H9 (cell line): ENCODE data around the gene NOG. TPM values are rescaled to one million over a fixed set of nuclear protein-coding genes. Genes with fewer than 3 reads are reported as not detected.

ENCODE experiments used
- DNase-seq: peaks from one replicate; pipeline ENCODE4 v3.0.0-alpha.2; 2017
- H2AFZ ChIP-seq: one replicate; pipeline ENCODE4 v1.6.1; 2013; ENCODE audit warnings: mild to moderate bottlenecking, low read length, control low read depth, moderate library complexity
- H2AK5ac ChIP-seq: 2 replicates; pipeline ENCODE4 v1.6.1; 2013; ENCODE audit warnings: low read length, control low read depth, mixed read lengths; ENCODE audit not compliant: insufficient read length
- H2BK120ac ChIP-seq: one replicate; pipeline ENCODE4 v1.6.1; 2013; ENCODE audit warnings: low read depth, mild to moderate bottlenecking, low read length, control low read depth, inconsistent platforms; ENCODE audit not compliant: poor library complexity, severe bottlenecking
- H2BK12ac ChIP-seq: 2 replicates; pipeline ENCODE4 v1.6.1; 2013; ENCODE audit warnings: low read length, control low read depth, mixed read lengths, low read depth; ENCODE audit not compliant: insufficient read length
- H2BK15ac ChIP-seq: 2 replicates; pipeline ENCODE4 v1.6.1; 2013; ENCODE audit warnings: low read depth, low read length, control low read depth
- H2BK20ac ChIP-seq: one replicate; pipeline ENCODE4 v1.6.1; 2013; ENCODE audit warnings: low read depth, mild to moderate bottlenecking, low read length, control low read depth, inconsistent platforms; ENCODE audit not compliant: poor library complexity, severe bottlenecking
- H2BK5ac ChIP-seq: 2 replicates; pipeline ENCODE4 v1.6.1; 2013; ENCODE audit warnings: low read length, control low read depth, mixed read lengths; ENCODE audit not compliant: insufficient read length
- H3K14ac ChIP-seq: 2 replicates; pipeline ENCODE4 v1.6.1; 2013; ENCODE audit warnings: low read length, control low read depth; ENCODE audit not compliant: insufficient read depth
- H3K18ac ChIP-seq: 2 replicates; pipeline ENCODE4 v1.6.1; 2013; ENCODE audit warnings: low read depth, mild to moderate bottlenecking, mixed read lengths, low read length, control low read depth; ENCODE audit not compliant: insufficient read length
- H3K23ac ChIP-seq: 2 replicates; pipeline ENCODE4 v1.6.1; 2013; ENCODE audit warnings: low read length, control low read depth, mixed read lengths, low read depth; ENCODE audit not compliant: insufficient read length
- H3K23me2 ChIP-seq: 2 replicates; pipeline ENCODE4 v1.6.1; 2013; ENCODE audit warnings: low read depth, mild to moderate bottlenecking, mixed read lengths, low read length, control low read depth; ENCODE audit not compliant: insufficient read length, poor library complexity, severe bottlenecking
- H3K27ac ChIP-seq: 2 replicates; pipeline ENCODE4 v1.5.1; 2013; ENCODE audit warnings: low read length, control low read depth, mixed read lengths, low read depth; ENCODE audit not compliant: insufficient read length
- H3K27me3 ChIP-seq: 2 replicates; pipeline ENCODE4 v1.6.1; 2013; ENCODE audit warnings: low read length, control low read depth, inconsistent platforms; ENCODE audit not compliant: insufficient read depth
- H3K4ac ChIP-seq: 2 replicates; pipeline ENCODE4 v1.6.1; 2013; ENCODE audit warnings: low read depth, mild to moderate bottlenecking, control low read depth, inconsistent platforms, low read length, moderate library complexity
- H3K4me1 ChIP-seq: 2 replicates; pipeline ENCODE4 v1.6.1; 2013; ENCODE audit warnings: low read length, control low read depth, inconsistent platforms; ENCODE audit not compliant: insufficient read depth
- H3K4me2 ChIP-seq: 2 replicates; pipeline ENCODE4 v1.6.1; 2013; ENCODE audit warnings: low read length, control low read depth, mixed read lengths; ENCODE audit not compliant: insufficient read length, insufficient read depth
- H3K56ac ChIP-seq: 2 replicates; pipeline ENCODE4 v1.6.1; 2013; ENCODE audit warnings: low read depth, mild to moderate bottlenecking, mixed read lengths, low read length, control low read depth; ENCODE audit not compliant: insufficient read length
- H3K79me1 ChIP-seq: 2 replicates; pipeline ENCODE4 v1.6.1; 2013; ENCODE audit warnings: low read depth, mild to moderate bottlenecking, moderate library complexity, low read length, control low read depth, inconsistent platforms; ENCODE audit not compliant: insufficient read depth, poor library complexity, severe bottlenecking
- H3K79me2 ChIP-seq: 2 replicates; pipeline ENCODE4 v1.6.1; 2013; ENCODE audit warnings: low read length, control low read depth, inconsistent platforms; ENCODE audit not compliant: insufficient read depth
- H3K9ac ChIP-seq: 2 replicates; pipeline ENCODE4 v1.6.1; 2013; ENCODE audit warnings: low read length, control low read depth, mixed read lengths; ENCODE audit not compliant: insufficient read length; ENCODE audit errors: extremely low read depth
- H3K9me3 ChIP-seq: one replicate; pipeline ENCODE4 v1.6.1; 2013; ENCODE audit warnings: low read depth, low read length, inconsistent platforms; ENCODE audit not compliant: control insufficient read depth
- H3T11ph ChIP-seq: one replicate; pipeline ENCODE4 v1.6.1; 2013; ENCODE audit warnings: mild to moderate bottlenecking, low read length, control low read depth, inconsistent platforms
- H4K20me1 ChIP-seq: one replicate; pipeline ENCODE4 v1.6.1; 2013; ENCODE audit not compliant: control insufficient read depth, insufficient read length, insufficient read depth
- H4K5ac ChIP-seq: 2 replicates; pipeline ENCODE4 v1.6.1; 2013; ENCODE audit warnings: low read depth, mild to moderate bottlenecking, mixed read lengths, low read length, control low read depth; ENCODE audit not compliant: insufficient read length
- H4K8ac ChIP-seq: replicated peaks from 2 replicates; pipeline ENCODE4 v1.6.1; 2013; ENCODE audit warnings: low read length, control low read depth, mixed read lengths, low read depth; ENCODE audit not compliant: insufficient read length
- H4K91ac ChIP-seq: 2 replicates; pipeline ENCODE4 v1.6.1; 2013; ENCODE audit warnings: low read depth, mild to moderate bottlenecking, moderate library complexity, mixed read lengths, low read length, control low read depth; ENCODE audit not compliant: insufficient read length
- H3K27ac Mint-ChIP-seq, 3 experiments: 2 replicates in 2 of 3; 3 replicates in 1 of 3; pipeline ENCODE4 v1.8.0; 2020 to 2021; ENCODE audit warnings: mixed read lengths in 3 of 3, mild to moderate bottlenecking in 1 of 3, moderate library complexity in 1 of 3
- H3K27me3 Mint-ChIP-seq: 2 replicates; pipeline ENCODE4 v1.8.0; 2021; ENCODE audit warnings: low read depth, mild to moderate bottlenecking, moderate library complexity, mixed read lengths
- H3K36me3 Mint-ChIP-seq, 3 experiments: 2 replicates in 2 of 3; 3 replicates in 1 of 3; pipeline ENCODE4 v1.8.0; 2020 to 2021; ENCODE audit warnings: low read depth in 3 of 3, mixed read lengths in 3 of 3; ENCODE audit not compliant: insufficient read depth in 1 of 3
- H3K4me1 Mint-ChIP-seq, 2 experiments: 2 replicates each; pipeline ENCODE4 v1.8.0; 2020; ENCODE audit warnings: mixed read lengths in 2 of 2
- H3K4me3 Mint-ChIP-seq, 2 experiments: 2 replicates in 1 of 2; 3 replicates in 1 of 2; pipeline ENCODE4 v1.8.0; 2020 to 2021; ENCODE audit warnings: mild to moderate bottlenecking in 2 of 2, mixed read lengths in 2 of 2, moderate library complexity in 1 of 2
- H3K9me3 Mint-ChIP-seq, 2 experiments: 2 replicates in 1 of 2; 3 replicates in 1 of 2; pipeline ENCODE4 v1.8.0; 2020; ENCODE audit warnings: mild to moderate bottlenecking in 2 of 2, mixed read lengths in 2 of 2, moderate library complexity in 1 of 2
- CTCF ChIP-seq: fragments of 200-600 bp; sonication (generic); conservative IDR thresholded peaks from 3 replicates; pipeline ENCODE4 v1.8.0; 2021; ENCODE audit warnings: antibody characterized with exemption, mild to moderate bottlenecking
- WGBS: extraction: QIAGEN DNeasy Blood & Tissue Kit; methylation state at CpG from one replicate; pipeline ENCODE4 v1.1.7; 2013; ENCODE audit warnings: missing lambda C conversion rate, low lambda C conversion rate, mixed read lengths; ENCODE audit not compliant: insufficient read length; ENCODE audit errors: extremely low coverage; 5-methylcytosine and 5-hydroxymethylcytosine counted together
- total RNA-seq: library from RNA; stranded (reverse); gene quantifications from 2 replicates; pipeline ENCODE4 v1.2.1, GENCODE V29; 2021

The NOG gene
- total RNA-seq, 1 experiment from 2014 or later = not detected

GRCh38 chr17:56629531-56630075 is 36.1 kb downstream of the NOG start:
- no peak overlapping the region for H3K4me3 Mint-ChIP-seq
- H3K79me1 ChIP-seq = no peaks in the 10 kb centered on the region
- no peak overlapping the region for H3K23ac ChIP-seq
- no peaks in the 10 kb centered on the region for H4K20me1 ChIP-seq
- H2AFZ ChIP-seq = no peak overlapping the region
- H3K9me3 ChIP-seq = no peaks in the 10 kb centered on the region
- H3K4ac ChIP-seq = no peak overlapping the region
- no CpG with 5 or more reads among the region's 7 CpGs for WGBS
- H3K4me2 ChIP-seq = no peak overlapping the region
- H4K8ac ChIP-seq = no peak overlapping the region
- no peak overlapping the region for H3T11ph ChIP-seq
- no peak overlapping the region for H4K91ac ChIP-seq
- no peak overlapping the region for H3K27ac Mint-ChIP-seq
- H2BK5ac ChIP-seq = no peak overlapping the region
- H2BK15ac ChIP-seq = no peak overlapping the region
- no peaks in the 10 kb centered on the region for H3K36me3 Mint-ChIP-seq
- peaks cover 21% of the 10 kb centered on the region for H3K27me3 Mint-ChIP-seq
- no peaks in the 10 kb centered on the region for H3K23me2 ChIP-seq
- H3K27ac ChIP-seq = no peak overlapping the region
- H2BK120ac ChIP-seq = no peak overlapping the region
- TF ChIP-seq CTCF = peak; percentile 70
- no peak overlapping the region for H2BK20ac ChIP-seq
- H3K27me3 ChIP-seq = no peaks in the 10 kb centered on the region
- no peak overlapping the region for H4K5ac ChIP-seq
- H3K9me3 Mint-ChIP-seq = no peaks in the 10 kb centered on the region
- no peak overlapping the region for H2BK12ac ChIP-seq
- peaks cover 5 to 6% of the 10 kb centered on the region in 2 experiments; a peak in 3 of 4 replicates for H3K4me1 Mint-ChIP-seq
- no peak overlapping the region for H3K9ac ChIP-seq
- no peaks in the 10 kb centered on the region for H3K4me1 ChIP-seq
- H3K14ac ChIP-seq = no peak overlapping the region
- H3K79me2 ChIP-seq = no peaks in the 10 kb centered on the region
- no peak overlapping the region for H3K56ac ChIP-seq
- no peak overlapping the region for H3K18ac ChIP-seq
- DNase-seq = peak; percentile 83
- H2AK5ac ChIP-seq = no peak overlapping the region
